HepG2 (cell line): ENCODE measurements around the gene MAP3K4. TPM values are rescaled to one million over a fixed set of nuclear protein-coding genes. Genes with fewer than 3 reads are reported as not detected.

ENCODE experiments used
- ATAC-seq: fragments of 200-7000 bp; cut with Tn5 transposase; 3 replicates; pipeline ENCODE4 v1.9.1; 2020; ENCODE audit warnings: mild to moderate bottlenecking, moderate library complexity
- BruUV-seq: library from RNA; stranded (reverse); fragments of 400-500 nt; replicated peaks from 2 replicates; lab custom pipeline; 2021; lab: Mats Ljungman, UMichigan
- CTCF ChIA-PET: fragments of 300-600 bp; formaldehyde crosslinking; extraction: SDS; loops from one replicate; lab custom pipeline; 2021; ENCODE audit warnings: low total read pairs, inconsistent platforms, low intra/inter-chr PET ratio; lab: Yijun Ruan, JAX
- POLR2A ChIA-PET: fragments of 350-600 bp; sonication (Branson Sonifier 250); formaldehyde crosslinking; loops from one replicate; lab custom pipeline; 2020; ENCODE audit warnings: antibody characterized with exemption, inconsistent platforms; lab: Yijun Ruan, JAX
- DNase-seq: peaks from one replicate; pipeline ENCODE4 v3.0.0-alpha.2; 2015; ENCODE audit warnings: low spot score
- FAIRE-seq: peaks from 3 replicates; lab custom pipeline; 2011; peaks lifted over from hg19 to GRCh38; lab: Jason Lieb, UNC
- H2AFZ ChIP-seq: one replicate; pipeline ENCODE4 v1.6.1; 2011; ENCODE audit warnings: low read length, inconsistent platforms
- H3K27ac ChIP-seq: fragments of 300-600 bp; 3 replicates; pipeline ENCODE4 v1.8.0; 2011; ENCODE audit warnings: mixed run types, mild to moderate bottlenecking, mixed read lengths, low read length, inconsistent platforms; ENCODE audit not compliant: insufficient read depth; ENCODE audit errors: extremely low read length
- H3K27me3 ChIP-seq, 2 experiments: fragments of 200-600 bp in 1 of 2; 2 replicates in 1 of 2; 3 replicates in 1 of 2; pipeline versions ENCODE4 v1.6.0 to v1.8.0; 2011; ENCODE audit warnings: low read length in 2 of 2, mild to moderate bottlenecking in 2 of 2, moderate library complexity in 2 of 2, inconsistent platforms in 1 of 2; ENCODE audit not compliant: insufficient read depth in 2 of 2, control insufficient read depth in 1 of 2
- H3K36me3 ChIP-seq, 2 experiments: fragments of 200-600 bp in 1 of 2; replicated peaks in 1 of 2; 2 replicates in 1 of 2; 3 replicates in 1 of 2; pipeline versions ENCODE4 v1.5.1 to v1.8.0; 2011; ENCODE audit warnings: low read length in 2 of 2, inconsistent platforms in 1 of 2; ENCODE audit not compliant: insufficient read depth in 2 of 2, control insufficient read depth in 1 of 2
- H3K4me1 ChIP-seq: 2 replicates; pipeline ENCODE4 v1.5.1; 2012; ENCODE audit warnings: low read length, inconsistent platforms; ENCODE audit not compliant: insufficient read depth
- H3K4me2 ChIP-seq: 2 replicates; pipeline ENCODE4 v1.6.0; 2011; ENCODE audit warnings: low read depth, low read length, inconsistent platforms
- H3K4me3 ChIP-seq, 3 experiments: fragments of 200-600 bp in 1 of 3; sonication (generic), shearing (Covaris generic) in 1 of 3; replicated peaks in 1 of 3; 2 replicates each; pipeline ENCODE4 v1.5.1; 2011 to 2016; ENCODE audit warnings: low read length in 3 of 3, inconsistent platforms in 2 of 3, low read depth in 2 of 3, mild to moderate bottlenecking in 2 of 3, control low read depth in 1 of 3, mixed read lengths in 1 of 3; ENCODE audit not compliant: insufficient read depth in 1 of 3
- H3K79me2 ChIP-seq: one replicate; pipeline ENCODE4 v1.6.1; 2011; ENCODE audit warnings: low read length, inconsistent platforms; ENCODE audit not compliant: insufficient read depth
- H3K9ac ChIP-seq: 2 replicates; pipeline ENCODE4 v1.6.0; 2011; ENCODE audit warnings: mild to moderate bottlenecking, low read depth, low read length, inconsistent platforms; ENCODE audit not compliant: insufficient read depth
- H3K9me3 ChIP-seq: 2 replicates; pipeline ENCODE4 v1.5.1; 2012; ENCODE audit warnings: mild to moderate bottlenecking, low read length
- H4K20me1 ChIP-seq: 2 replicates; pipeline ENCODE4 v1.6.0; 2011; ENCODE audit warnings: inconsistent platforms, mild to moderate bottlenecking, low read length, moderate library complexity; ENCODE audit not compliant: insufficient read depth
- ADNP ChIP-seq: sonication (generic); formaldehyde crosslinking; IDR thresholded peaks from 2 replicates; pipeline ENCODE4 v1.4.0; 2020; ENCODE audit warnings: missing genetic modification reagents
- E2F1 ChIP-seq: sonication (generic); formaldehyde crosslinking; IDR thresholded peaks from 2 replicates; pipeline ENCODE4 v1.5.0; 2020; ENCODE audit warnings: missing genetic modification reagents
- HOXA3 ChIP-seq: sonication (generic); formaldehyde crosslinking; IDR thresholded peaks from 2 replicates; pipeline ENCODE4 v1.5.0; 2020; ENCODE audit warnings: missing genetic modification reagents
- MAFK ChIP-seq, 2 experiments: IDR thresholded peaks in 1 of 2; conservative IDR thresholded peaks in 1 of 2; 2 replicates each; pipeline ENCODE4 v1.6.1; 2011; ENCODE audit warnings: improper control_type of control experiment in 2 of 2, low read length in 2 of 2
- MIER2 ChIP-seq: IDR thresholded peaks from 2 replicates; pipeline ENCODE4 v1.6.1; 2016; ENCODE audit warnings: missing biosample characterization, missing genetic modification reagents
- POLR2AphosphoS5 ChIP-seq: IDR thresholded peaks from 2 replicates; pipeline ENCODE4 v1.6.1; 2012; ENCODE audit warnings: low read depth, low read length
- TFDP2 ChIP-seq: sonication (generic); formaldehyde crosslinking; IDR thresholded peaks from 2 replicates; pipeline ENCODE4 v1.4.0; 2020; ENCODE audit warnings: missing genetic modification reagents
- TP53 ChIP-seq: sonication (generic); formaldehyde crosslinking; conservative IDR thresholded peaks from 2 replicates; pipeline ENCODE4 v1.4.0; 2020; ENCODE audit warnings: missing genetic modification reagents
- ZFP36L1 ChIP-seq: sonication (generic); formaldehyde crosslinking; IDR thresholded peaks from 2 replicates; pipeline ENCODE4 v1.8.0; 2022; ENCODE audit warnings: mild to moderate bottlenecking, missing genetic modification reagents, moderate library complexity
- ZFX ChIP-seq: sonication (generic); formaldehyde crosslinking; IDR thresholded peaks from 2 replicates; pipeline ENCODE4 v1.4.0; 2020; ENCODE audit warnings: mild to moderate bottlenecking, low read depth, missing genetic modification reagents, moderate library complexity
- ZNF34 ChIP-seq: sonication (generic); formaldehyde crosslinking; IDR thresholded peaks from 2 replicates; pipeline ENCODE4 v1.4.0; 2020; ENCODE audit warnings: mild to moderate bottlenecking, missing genetic modification reagents, borderline replicate concordance
- ZNF431 ChIP-seq: sonication (generic); formaldehyde crosslinking; IDR thresholded peaks from 2 replicates; pipeline ENCODE4 v1.9.0; 2022; ENCODE audit warnings: missing genetic modification reagents, low read depth, mild to moderate bottlenecking, borderline replicate concordance
- ZNF510 ChIP-seq: sonication (generic); formaldehyde crosslinking; IDR thresholded peaks from 2 replicates; pipeline ENCODE4 v1.4.0; 2020; ENCODE audit warnings: low read depth, mild to moderate bottlenecking, missing genetic modification reagents
- ZNF513 ChIP-seq: sonication (generic); formaldehyde crosslinking; conservative IDR thresholded peaks from 2 replicates; pipeline ENCODE4 v1.5.0; 2020; ENCODE audit warnings: missing genetic modification reagents
- ZNF563 ChIP-seq: sonication (generic); formaldehyde crosslinking; IDR thresholded peaks from 2 replicates; pipeline ENCODE4 v1.8.0; 2022; ENCODE audit warnings: mild to moderate bottlenecking, moderate library complexity, missing genetic modification reagents
- ZNF792 ChIP-seq: IDR thresholded peaks from 2 replicates; pipeline ENCODE4 v1.6.1; 2016
- WGBS: methylation state at CpG from one replicate; pipeline ENCODE4 v1.1.6; 2017; ENCODE audit warnings: low lambda C conversion rate; 5-methylcytosine and 5-hydroxymethylcytosine counted together
- in situ Hi-C: cut with HindIII; loops from 2 replicates; pipeline ENCODE4 v1.10.0; 2017; ENCODE audit warnings: low pct_unique_long_range_greater_than_20kb; ENCODE audit not compliant: extremely low pct_ligation_motif_present
- intact Hi-C: fragments of 100-400 bp; cut with micrococcal nuclease; formaldehyde crosslinking; loops from one replicate; pipeline ENCODE4 v1.10.0; 2022; ENCODE audit not compliant: unreplicated experiment
- polyA plus RNA-seq, 8 experiments: library from polyadenylated mRNA; depleted of rRNA in 3 of 8; stranded (reverse) in 7 of 8; unstranded in 1 of 8; fragments of >200 nt; fragmentation: Illumina TruSeq in 4 of 8; extraction: Trizol in 4 of 8; gene quantifications; 2 replicates each; pipeline versions ENCODE4 v1.2.1 to v1.2.3, GENCODE V29; 2011 to 2016; ENCODE audit warnings: low read depth in 4 of 8, missing spikeins in 1 of 8, mixed read lengths in 1 of 8; ENCODE audit not compliant: insufficient read depth in 1 of 8
- total RNA-seq, 5 experiments: library from RNA; depleted of rRNA; stranded (reverse); fragments of >200 nt; fragmentation: Illumina TruSeq; extraction: Trizol; gene quantifications; 2 replicates each; pipeline ENCODE4 v1.2.3, GENCODE V29; 2016; ENCODE audit warnings: low read depth in 1 of 5

Gene MAP3K4
- total and polyA plus RNA-seq, 2 of the 13 experiments (the other 11 are each of a cell fraction or from before 2014, with no cell fraction given): 12.9 to 33.6 TPM

- Histone ChIP-seq H3K79me2 (no peaks in the 10 kb centered on the region), H4K20me1 (no peaks in the 10 kb centered on the region), H3K4me2 (no peak overlapping the region), H3K27me3 (no peaks in the 10 kb centered on the region), H3K36me3 (peaks cover 21 to 91% of the 10 kb centered on the region in 2 experiments), H3K4me3 (no peak overlapping the region), H3K4me1 (no peaks in the 10 kb centered on the region), H3K27ac (no peak overlapping the region), H3K9me3 (no peaks in the 10 kb centered on the region), H3K9ac (no peak overlapping the region), H2AFZ (no peak overlapping the region)
- POLR2A ChIA-PET: no interaction called here
- CTCF ChIA-PET: no interaction called here
- BruUV-seq: no TSS peak
- in situ Hi-C loops: no loop called here
- intact Hi-C loops: no loop called here
- DNase-seq (no peak), FAIRE-seq (no peak), ATAC-seq (no peak)
- TF ChIP-seq ZNF34 (CRISPR knock-in tag): no peak
- TF ChIP-seq TP53 (CRISPR knock-in tag): no peak
- TF ChIP-seq ZNF431: no peak
- no peak for TF ChIP-seq ZFX (CRISPR knock-in tag)
- TF ChIP-seq ZNF510 (CRISPR knock-in tag): no peak
- TF ChIP-seq ZNF563 (CRISPR knock-in tag): no peak
- no peak for TF ChIP-seq ZNF792 (CRISPR knock-in tag)
- WGBS: 96% methylated on average over 5 of the region's 5 CpGs
Measured at GRCh38 chr6:161085246-161085645, 93.7 kb downstream of the MAP3K4 start.

GRCh38 chr6:161088676-161089328, 97.2 kb downstream of the MAP3K4 start:
- Histone ChIP-seq H3K27me3 (no peaks in the 10 kb centered on the region), H4K20me1 (no peaks in the 10 kb centered on the region), H3K4me2 (no peak overlapping the region), H2AFZ (no peak overlapping the region), H3K36me3 (peaks cover 16 to 78% of the 10 kb centered on the region in 2 experiments), H3K4me3 (no peak overlapping the region), H3K4me1 (no peaks in the 10 kb centered on the region), H3K79me2 (no peaks in the 10 kb centered on the region), H3K27ac (no peak overlapping the region), H3K9me3 (no peaks in the 10 kb centered on the region), H3K9ac (no peak overlapping the region)
- ATAC-seq: no peak
- POLR2A ChIA-PET: no interaction called here
- 94% methylated on average over 2 of the region's 2 CpGs for WGBS
- intact Hi-C loops: no loop called here
- CTCF ChIA-PET: no interaction called here
- no TSS peak for BruUV-seq
- no peak for DNase-seq
- no peak for FAIRE-seq
- in situ Hi-C loops: no loop called here
- no peak for TF ChIP-seq POLR2AphosphoS5
- TF ChIP-seq HOXA3 (CRISPR knock-in tag): no peak
- TF ChIP-seq ZNF513 (CRISPR knock-in tag): no peak
- peak in 1 of 2 experiments; percentile 27; a peak in 1 of 4 replicates for TF ChIP-seq MAFK (conservative IDR thresholded peaks at IDR 0.05 in 1 of 2, IDR thresholded peaks at IDR 0.05 in 1 of 2; ENCODE audit: low read length in 2 of 2)
- TF ChIP-seq ADNP (CRISPR knock-in tag): no peak
- no peak for TF ChIP-seq E2F1 (CRISPR knock-in tag)
- no peak for TF ChIP-seq TFDP2 (CRISPR knock-in tag)
- peak; percentile 82 for TF ChIP-seq MIER2 (CRISPR knock-in tag)
- no peak for TF ChIP-seq ZFP36L1 (CRISPR knock-in tag)
